Fibroblast of pulmonary artery (primary cell): ENCODE measurements around the gene ITGB5.

Experiments
- DNase-seq: peaks from one replicate; pipeline ENCODE4 v3.0.0-alpha.2; 2010; ENCODE audit warnings: low read depth
- H3K4me3 ChIP-seq: replicated peaks from 2 replicates; pipeline ENCODE4 v1.5.1; 2011; ENCODE audit warnings: low read depth, mild to moderate bottlenecking, control low read depth, low read length, moderate library complexity
- CTCF ChIP-seq: IDR thresholded peaks from 2 replicates; pipeline ENCODE4 v1.5.1; 2011; ENCODE audit warnings: mild to moderate bottlenecking, control low read depth, low read length, inconsistent platforms; ENCODE audit errors: missing control alignments

The ITGB5 gene

GRCh38 chr3:124767264-124767663 is 119.9 kb downstream of the ITGB5 start:
- no peak overlapping the region for H3K4me3 ChIP-seq
- no peak for TF ChIP-seq CTCF
- DNase-seq, result no peak

DNA sequence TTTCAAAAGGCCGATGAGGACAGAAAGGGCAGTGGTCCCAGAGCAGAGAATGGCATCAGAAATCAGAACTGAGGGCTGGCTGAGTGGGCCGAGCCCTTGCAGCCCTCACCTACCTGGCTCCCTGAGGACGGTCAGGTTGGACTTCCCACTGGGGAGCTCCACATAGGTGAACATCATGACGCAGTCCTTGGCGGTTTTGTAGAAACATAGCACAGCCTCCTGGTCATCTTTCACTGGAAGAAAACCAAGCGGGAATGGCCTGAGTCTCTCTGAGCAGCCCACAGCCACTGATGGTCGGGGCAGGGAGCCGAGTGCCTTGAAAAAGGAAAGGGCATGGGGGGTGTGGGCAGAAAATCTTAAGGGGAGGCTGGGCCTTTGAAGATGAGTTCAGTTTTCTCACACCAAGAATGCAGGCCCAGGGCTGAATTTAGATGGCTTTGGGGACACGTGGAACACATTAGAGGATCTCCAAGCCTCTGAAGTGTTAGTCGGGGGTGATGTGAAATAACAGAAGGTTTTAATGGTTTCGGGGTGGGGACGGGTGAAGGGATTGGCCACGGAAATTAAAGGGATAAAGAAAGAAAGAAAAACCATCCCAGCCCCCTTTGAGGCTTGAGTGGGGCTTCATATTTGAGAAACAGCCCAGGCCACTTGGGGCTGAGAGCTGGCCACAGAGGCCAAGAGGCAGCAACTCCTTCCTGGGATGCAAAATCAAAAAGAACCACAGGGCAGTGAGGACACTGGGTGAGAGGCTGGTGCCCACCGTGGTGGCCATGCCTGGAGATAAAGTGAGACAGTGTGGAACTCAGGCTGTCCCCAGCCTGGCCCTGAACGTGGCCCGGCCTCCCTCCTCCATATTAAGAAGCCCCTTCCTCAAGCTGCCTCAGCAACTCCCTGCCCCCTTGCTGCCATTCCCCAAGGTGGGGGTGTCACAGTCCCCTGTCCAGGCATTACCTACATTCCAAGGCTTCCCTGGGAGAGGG is 120.8 kb downstream of the ITGB5 start:
- TF ChIP-seq CTCF, result no peak
- DNase-seq, result no peak
- no peak overlapping the region for H3K4me3 ChIP-seq

DNA sequence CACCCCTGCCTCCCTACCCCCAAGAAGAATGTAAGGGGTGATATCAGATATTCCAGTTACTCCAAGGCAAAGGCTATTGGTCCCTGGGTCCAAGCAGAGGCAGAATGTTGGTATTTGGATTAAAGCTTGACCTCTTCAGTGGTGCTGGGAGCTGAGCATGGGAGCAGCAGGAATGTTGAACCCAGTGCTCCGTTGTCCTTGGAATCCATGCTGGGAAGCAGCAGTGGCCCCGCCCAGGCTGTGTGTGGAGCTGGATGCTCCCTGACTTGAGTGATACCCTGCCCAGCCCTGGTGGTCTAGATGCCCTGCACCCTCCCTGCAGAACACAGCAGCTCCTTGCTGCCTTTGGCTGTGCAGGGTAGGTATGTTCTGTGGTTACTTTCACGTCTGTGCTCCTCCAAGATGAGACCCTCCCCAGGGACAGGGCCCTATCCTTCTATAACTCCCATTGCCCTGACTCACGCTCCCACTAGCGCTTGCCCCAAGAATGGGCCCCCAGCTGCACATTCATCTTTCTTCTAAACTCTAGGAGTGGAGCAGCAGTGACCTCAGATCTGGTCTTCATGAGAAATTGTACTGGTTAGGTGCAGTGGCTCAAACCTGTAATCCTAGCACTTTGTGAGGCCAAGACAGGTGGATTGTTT is 121.8 kb downstream of the ITGB5 start:
- H3K4me3 ChIP-seq, result no peak overlapping the region
- no peak for TF ChIP-seq CTCF

DNA sequence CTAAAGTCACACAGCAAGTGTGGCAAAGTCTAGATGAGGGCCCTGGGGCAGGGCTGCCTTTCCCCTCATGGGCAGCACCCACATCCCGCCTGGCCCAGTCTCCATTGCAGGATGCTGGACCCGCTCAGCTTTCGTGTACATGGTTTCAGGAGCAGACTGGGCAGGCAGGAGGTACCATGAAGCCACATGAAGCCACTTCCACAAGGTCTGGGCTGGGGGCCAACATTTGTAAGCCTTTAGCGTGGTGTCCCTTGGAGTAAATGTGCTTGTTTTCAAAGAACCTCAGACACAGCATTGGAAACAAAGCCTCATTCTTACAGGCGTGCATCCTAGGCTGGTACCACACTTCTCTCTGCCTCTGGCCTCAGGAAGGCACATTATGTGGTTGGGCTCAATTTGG is 122.4 kb downstream of the ITGB5 start:
- no peak for TF ChIP-seq CTCF
- DNase-seq, result no peak
- H3K4me3 ChIP-seq, result no peak overlapping the region

More for the DNA sequence above, 121.8 kb downstream of the ITGB5 start:
- no peak for DNase-seq

GRCh38 chr3:124763644-124764358 is 123.4 kb downstream of the ITGB5 start:
- no peak overlapping the region for H3K4me3 ChIP-seq
- no peak for TF ChIP-seq CTCF
- DNase-seq, result no peak

GRCh38 chr3:124763206-124763605 is 124.0 kb downstream of the ITGB5 start:
- no peak overlapping the region for H3K4me3 ChIP-seq
- no peak for TF ChIP-seq CTCF
- DNase-seq, result no peak
